RWPE1 (cell line): ENCODE measurements around the gene PXDN.

Source experiments
- CTCF ChIA-PET: fragments of 350-600 bp; sonication (Branson Sonifier 250); formaldehyde crosslinking; extraction: SDS; loops from one replicate; lab custom pipeline; 2021; lab: Yijun Ruan, JAX
- POLR2A ChIA-PET: fragments of 400-600 bp; formaldehyde crosslinking; extraction: SDS; loops from one replicate; lab custom pipeline; 2020; ENCODE audit warnings: antibody characterized with exemption; ENCODE audit not compliant: low non-redundant PET; lab: Yijun Ruan, JAX
- DNase-seq: peaks from one replicate; pipeline ENCODE4 v3.0.0; 2012; ENCODE audit warnings: low spot score
- H3K27ac ChIP-seq: fragments of 450-650 bp; 2 replicates; pipeline ENCODE4 v1.5.1; 2017
- TF ChIP-seq, protein P1 (sequence below): fragments of 450-650 bp; conservative IDR thresholded peaks from 2 replicates; pipeline ENCODE4 v1.5.1; 2017; ENCODE audit warnings: low read depth, mild to moderate bottlenecking

Gene PXDN

DNA sequence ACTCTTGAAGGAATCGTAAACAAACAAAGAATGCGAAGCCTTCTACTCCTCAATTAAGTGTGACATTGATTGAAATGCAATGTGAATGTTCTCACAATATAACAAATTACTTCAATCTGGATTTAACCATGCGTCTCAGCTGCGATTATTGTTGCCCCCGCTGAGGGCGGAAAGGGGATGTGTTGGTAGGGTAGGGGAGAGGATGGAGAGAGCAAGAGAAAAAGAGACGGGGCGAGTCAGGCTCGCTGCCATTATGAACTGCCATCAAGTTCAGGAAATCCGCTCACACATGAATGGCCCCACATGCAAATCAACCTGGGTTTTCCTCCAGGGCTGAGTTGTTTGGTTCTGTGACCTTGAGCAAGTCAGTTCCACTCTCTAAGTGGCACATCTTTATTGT, 129.8 kb downstream of the PXDN start:
- H3K27ac ChIP-seq: no peak overlapping the region
- DNase-seq: no peak
- ChIA-PET CTCF (interaction anchor here (0.6 to 0.8 kb wide), 2 partner anchors 26 to 310 kb away, joined by 3 to 5 read pairs; no protein-coding TSS in a partner anchor), POLR2A (no interaction called here)
- TF ChIP-seq, protein P1, sequence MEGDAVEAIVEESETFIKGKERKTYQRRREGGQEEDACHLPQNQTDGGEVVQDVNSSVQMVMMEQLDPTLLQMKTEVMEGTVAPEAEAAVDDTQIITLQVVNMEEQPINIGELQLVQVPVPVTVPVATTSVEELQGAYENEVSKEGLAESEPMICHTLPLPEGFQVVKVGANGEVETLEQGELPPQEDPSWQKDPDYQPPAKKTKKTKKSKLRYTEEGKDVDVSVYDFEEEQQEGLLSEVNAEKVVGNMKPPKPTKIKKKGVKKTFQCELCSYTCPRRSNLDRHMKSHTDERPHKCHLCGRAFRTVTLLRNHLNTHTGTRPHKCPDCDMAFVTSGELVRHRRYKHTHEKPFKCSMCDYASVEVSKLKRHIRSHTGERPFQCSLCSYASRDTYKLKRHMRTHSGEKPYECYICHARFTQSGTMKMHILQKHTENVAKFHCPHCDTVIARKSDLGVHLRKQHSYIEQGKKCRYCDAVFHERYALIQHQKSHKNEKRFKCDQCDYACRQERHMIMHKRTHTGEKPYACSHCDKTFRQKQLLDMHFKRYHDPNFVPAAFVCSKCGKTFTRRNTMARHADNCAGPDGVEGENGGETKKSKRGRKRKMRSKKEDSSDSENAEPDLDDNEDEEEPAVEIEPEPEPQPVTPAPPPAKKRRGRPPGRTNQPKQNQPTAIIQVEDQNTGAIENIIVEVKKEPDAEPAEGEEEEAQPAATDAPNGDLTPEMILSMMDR: no peak

DNA sequence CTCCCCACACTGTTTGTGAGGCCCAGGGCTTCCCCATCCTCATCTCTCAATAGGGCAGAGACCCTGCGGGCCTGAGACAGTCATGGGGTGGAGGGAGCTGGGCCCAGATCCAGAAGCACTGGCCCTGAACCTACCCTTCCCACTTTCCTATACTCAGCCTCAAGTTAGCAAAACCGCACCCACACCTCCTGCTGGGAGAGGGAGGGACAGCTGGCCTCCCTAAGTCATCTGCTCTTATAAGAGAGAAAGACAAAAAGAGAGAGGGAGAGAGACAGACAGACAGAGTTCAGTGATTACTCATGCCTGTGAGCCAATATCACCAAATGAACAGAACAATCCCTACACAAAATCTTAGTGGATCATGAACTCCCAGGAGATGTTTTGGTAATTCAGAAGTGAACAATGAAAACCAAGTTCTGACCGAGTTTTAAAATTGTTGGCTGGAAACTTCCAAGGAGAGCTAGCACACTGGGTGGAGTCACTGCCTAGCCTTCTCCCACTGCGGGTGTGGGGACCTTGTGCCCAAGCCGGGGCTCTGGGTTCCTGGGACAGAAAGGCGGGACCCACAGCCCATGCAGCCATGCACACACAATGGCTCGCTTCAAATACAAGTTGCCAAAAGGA, 130.5 kb downstream of the PXDN start:
- H3K27ac ChIP-seq: peak overlapping the region; percentile 63
- POLR2A ChIA-PET: no interaction called here
- CTCF ChIA-PET: no interaction called here
- TF ChIP-seq, protein P1: no peak
- DNase-seq: no peak

GRCh38 chr2:1613078-1613445, 131.3 kb downstream of the PXDN start:
- TF ChIP-seq, protein P1: no peak
- POLR2A ChIA-PET: no interaction called here
- CTCF ChIA-PET: no interaction called here

GRCh38 chr2:1612391-1613077, 131.8 kb downstream of the PXDN start:
- ChIA-PET CTCF (no interaction called here), POLR2A (no interaction called here)
- H3K27ac ChIP-seq: no peak overlapping the region
- no peak for DNase-seq
- TF ChIP-seq, protein P1: no peak

More at GRCh38 chr2:1613078-1613445, 131.3 kb downstream of the PXDN start:
- no peak for DNase-seq
- no peak overlapping the region for H3K27ac ChIP-seq

DNA sequence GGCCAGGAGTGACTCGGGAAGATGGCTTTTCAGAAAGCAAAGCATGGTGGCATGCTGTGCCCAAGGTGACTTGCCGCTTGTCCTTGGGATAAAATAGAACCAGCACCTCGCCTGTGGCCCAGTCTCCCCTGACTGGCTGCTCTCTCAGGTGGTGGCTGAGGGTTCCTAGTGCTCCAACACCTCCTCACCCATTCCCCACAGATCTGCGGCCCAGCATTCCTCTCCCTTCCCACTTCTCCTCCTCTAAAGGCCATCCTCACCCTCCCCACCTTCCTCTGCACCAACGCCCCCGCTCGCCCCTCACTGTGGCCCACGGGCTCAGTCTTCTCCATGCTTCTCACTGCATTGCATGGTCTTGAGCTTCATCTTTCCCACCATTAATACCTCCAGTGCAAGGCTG, 132.4 kb downstream of the PXDN start:
- TF ChIP-seq, protein P1: no peak
- no peak for DNase-seq
- H3K27ac ChIP-seq: no peak overlapping the region
- CTCF ChIA-PET: interaction anchor here (0.6 kb wide), 1 partner anchor 943 kb away, joined by 3 read pairs; no protein-coding TSS in a partner anchor
- POLR2A ChIA-PET: no interaction called here

DNA sequence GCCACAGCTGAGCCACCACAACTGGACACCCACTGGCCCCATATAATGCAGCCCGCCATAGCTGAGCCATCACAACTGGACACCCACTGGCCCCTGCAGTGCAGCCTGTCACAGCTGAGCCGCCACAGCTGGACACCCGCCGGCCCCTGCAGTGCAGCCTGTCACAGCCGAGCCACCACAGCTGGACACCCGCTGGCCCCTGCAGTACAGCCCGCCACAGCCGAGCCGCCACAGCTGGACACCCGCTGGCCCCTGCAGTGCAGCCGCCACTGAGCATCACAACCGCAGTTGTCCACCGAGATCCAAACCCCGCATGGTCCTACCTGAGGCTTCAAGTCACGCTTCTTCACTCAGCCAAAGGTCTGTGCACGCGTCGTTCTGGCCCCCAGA, 134.2 kb downstream of the PXDN start:
- ChIA-PET CTCF (no interaction called here), POLR2A (no interaction called here)
- TF ChIP-seq, protein P1: no peak
- DNase-seq: no peak
- no peak overlapping the region for H3K27ac ChIP-seq
